Measurements from ENCODE around the gene ABTB2.
A peak's percentile ranks its signal among the peaks of the same experiment; 100 is the strongest.
"Not testable (repeated sequence)": the region's sequence is repeated elsewhere in the genome, so short reads cannot be mapped to it uniquely, and the experiment has no call there.

The ABTB2 gene

GRCh38 chr11:34357701-34358257, at the start of gene ABTB2:
Gene ABTB2 (minus strand): TSS chr11:34358010.
- Mint-ChIP-seq H3K9me3 (ENCODE audit: low read depth) (no peaks in the 10 kb centered on the region), H3K36me3 (peaks cover 7% of the 10 kb centered on the region), H3K27me3 (peaks cover 36% of the 10 kb centered on the region), H3K27ac (peak within 1 kb of the TSS; percentile 66), H3K4me3 (peak within 1 kb of the TSS; percentile 91), H3K4me1 (ENCODE audit: low read depth) (peaks cover 23% of the 10 kb centered on the region)

- H3K27ac Mint-ChIP-seq: no peak overlapping the region
- H3K4me3 Mint-ChIP-seq: no peak overlapping the region
- peaks cover 7% of the 10 kb centered on the region for H3K4me1 Mint-ChIP-seq (ENCODE audit: low read depth)
- peaks cover 23% of the 10 kb centered on the region for H3K27me3 Mint-ChIP-seq
- no peaks in the 10 kb centered on the region for H3K9me3 Mint-ChIP-seq (ENCODE audit: low read depth)
- no peaks in the 10 kb centered on the region for H3K36me3 Mint-ChIP-seq
Measured at GRCh38 chr11:34407121-34407813, 49.5 kb upstream of the ABTB2 start.

GRCh38 chr11:34406413-34406812, 48.6 kb upstream of the ABTB2 start:
- H3K9me3 Mint-ChIP-seq (ENCODE audit: low read depth): no peaks in the 10 kb centered on the region
- no peak overlapping the region for H3K27ac Mint-ChIP-seq
- no peak overlapping the region for H3K4me3 Mint-ChIP-seq
- H3K36me3 Mint-ChIP-seq: no peaks in the 10 kb centered on the region
- H3K4me1 Mint-ChIP-seq (ENCODE audit: low read depth): peaks cover 7% of the 10 kb centered on the region
- peaks cover 23% of the 10 kb centered on the region for H3K27me3 Mint-ChIP-seq

GRCh38 chr11:34405079-34405858, 47.5 kb upstream of the ABTB2 start:
- Mint-ChIP-seq H3K36me3 (no peaks in the 10 kb centered on the region), H3K9me3 (ENCODE audit: low read depth) (no peaks in the 10 kb centered on the region), H3K4me3 (no peak overlapping the region), H3K27ac (no peak overlapping the region), H3K4me1 (ENCODE audit: low read depth) (peaks cover 7% of the 10 kb centered on the region), H3K27me3 (peaks cover 23% of the 10 kb centered on the region)

DNA sequence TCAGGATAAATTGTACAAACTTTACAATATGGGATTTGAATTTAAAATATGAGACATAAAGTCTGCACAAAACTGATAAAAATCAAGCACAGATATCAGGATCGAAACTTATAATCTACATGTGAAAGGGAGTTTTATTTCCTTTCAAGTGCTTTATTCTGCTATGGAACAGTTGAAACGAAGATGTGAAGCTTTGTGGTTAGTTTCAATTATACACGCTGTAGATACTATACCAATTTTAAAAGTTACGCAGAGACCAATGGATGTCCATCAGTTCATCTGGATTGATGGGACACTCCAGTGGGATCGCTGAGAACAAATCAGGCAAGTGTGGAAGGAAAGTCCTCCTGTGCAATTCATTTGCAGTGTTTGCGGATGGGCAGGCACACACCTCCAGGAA, 46.5 kb upstream of the ABTB2 start:
- Mint-ChIP-seq H3K9me3 (ENCODE audit: low read depth) (no peaks in the 10 kb centered on the region), H3K27me3 (peaks cover 17% of the 10 kb centered on the region), H3K36me3 (no peaks in the 10 kb centered on the region), H3K4me1 (ENCODE audit: low read depth) (peaks cover 7% of the 10 kb centered on the region), H3K4me3 (no peak overlapping the region), H3K27ac (no peak overlapping the region)

GRCh38 chr11:34403431-34403830, 45.6 kb upstream of the ABTB2 start:
- Mint-ChIP-seq H3K4me3 (no peak overlapping the region), H3K27ac (no peak overlapping the region), H3K4me1 (ENCODE audit: low read depth) (peaks cover 7% of the 10 kb centered on the region), H3K27me3 (peaks cover 13% of the 10 kb centered on the region), H3K36me3 (no peaks in the 10 kb centered on the region), H3K9me3 (ENCODE audit: low read depth) (no peaks in the 10 kb centered on the region)

- Mint-ChIP-seq H3K27ac (no peak overlapping the region), H3K27me3 (peaks cover 15% of the 10 kb centered on the region), H3K4me3 (no peak overlapping the region), H3K4me1 (ENCODE audit: low read depth) (no peaks in the 10 kb centered on the region), H3K9me3 (ENCODE audit: low read depth) (peaks cover 15% of the 10 kb centered on the region), H3K36me3 (peaks cover 8% of the 10 kb centered on the region)
Measured at GRCh38 chr11:34397811-34398210, 40.0 kb upstream of the ABTB2 start.

GRCh38 chr11:34397120-34397519, 39.3 kb upstream of the ABTB2 start:
- Mint-ChIP-seq H3K36me3 (peaks cover 10% of the 10 kb centered on the region), H3K27ac (no peak overlapping the region), H3K4me1 (ENCODE audit: low read depth) (no peaks in the 10 kb centered on the region)

GRCh38 chr11:34395916-34396550, 38.2 kb upstream of the ABTB2 start:
- Mint-ChIP-seq H3K9me3 (ENCODE audit: low read depth) (peaks cover 15% of the 10 kb centered on the region), H3K4me1 (ENCODE audit: low read depth) (no peaks in the 10 kb centered on the region), H3K27ac (no peak overlapping the region), H3K27me3 (peaks cover 15% of the 10 kb centered on the region), H3K36me3 (peaks cover 10% of the 10 kb centered on the region), H3K4me3 (no peak overlapping the region)

More at GRCh38 chr11:34397120-34397519, 39.3 kb upstream of the ABTB2 start:
- Mint-ChIP-seq H3K4me3 (no peak overlapping the region), H3K9me3 (ENCODE audit: low read depth) (peaks cover 15% of the 10 kb centered on the region), H3K27me3 (peaks cover 15% of the 10 kb centered on the region)

- Mint-ChIP-seq H3K27me3 (peaks cover 15% of the 10 kb centered on the region), H3K9me3 (ENCODE audit: low read depth) (peaks cover 15% of the 10 kb centered on the region), H3K27ac (no peak overlapping the region), H3K4me3 (no peak overlapping the region), H3K36me3 (peaks cover 10% of the 10 kb centered on the region), H3K4me1 (ENCODE audit: low read depth) (no peaks in the 10 kb centered on the region)
Measured at GRCh38 chr11:34394771-34395300, 37.0 kb upstream of the ABTB2 start.

GRCh38 chr11:34387653-34388052, 29.8 kb upstream of the ABTB2 start:
- Mint-ChIP-seq H3K27me3 (no peaks in the 10 kb centered on the region), H3K36me3 (peaks cover under 1% of the 10 kb centered on the region), H3K27ac (no peak overlapping the region), H3K4me1 (ENCODE audit: low read depth) (no peaks in the 10 kb centered on the region), H3K9me3 (ENCODE audit: low read depth) (no peaks in the 10 kb centered on the region), H3K4me3 (no peak overlapping the region)

- H3K27me3 Mint-ChIP-seq; H3K36me3 Mint-ChIP-seq; H3K27ac Mint-ChIP-seq; H3K4me3 Mint-ChIP-seq; H3K9me3 Mint-ChIP-seq (ENCODE audit: low read depth); H3K4me1 Mint-ChIP-seq (ENCODE audit: low read depth): not testable (repeated sequence)
Measured at GRCh38 chr11:34386356-34386755, 28.5 kb upstream of the ABTB2 start.

DNA sequence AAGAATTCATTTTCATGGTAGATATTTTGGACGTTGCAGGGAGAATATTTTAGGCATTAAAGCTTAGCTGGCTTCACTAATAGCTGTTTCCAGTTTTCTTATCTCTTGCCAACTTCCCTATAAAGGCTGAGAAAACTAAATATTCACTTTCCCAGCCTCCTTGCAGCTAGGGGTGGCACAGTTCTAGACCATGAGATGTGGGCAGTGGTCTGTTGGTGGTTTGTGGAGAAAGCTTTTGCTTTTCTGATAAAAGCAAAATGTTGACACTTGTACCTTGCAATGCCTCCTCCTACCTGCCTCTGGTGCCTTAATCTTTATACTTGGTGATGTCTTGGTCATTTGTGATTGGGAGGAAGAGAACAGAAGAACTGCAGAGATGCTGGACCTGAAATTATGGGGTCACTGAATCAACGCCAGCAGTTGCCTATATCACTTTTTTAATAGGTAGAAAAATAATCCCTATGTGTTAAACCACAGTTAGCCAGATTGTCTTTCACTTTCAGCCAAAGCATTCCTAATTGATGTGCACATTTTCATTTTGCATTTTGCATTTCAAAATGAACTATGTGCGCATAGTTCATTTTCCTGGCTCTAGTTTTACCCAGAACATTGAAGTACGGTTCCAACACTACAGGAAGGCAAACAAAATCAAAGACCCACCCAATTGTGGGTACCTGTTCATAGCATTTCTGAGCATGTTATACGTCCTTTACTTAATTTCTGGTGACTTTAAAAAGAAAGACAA, 24.9 kb upstream of the ABTB2 start:
- Mint-ChIP-seq H3K27me3 (peaks cover 4% of the 10 kb centered on the region), H3K27ac (no peak overlapping the region), H3K4me3 (no peak overlapping the region)

GRCh38 chr11:34381775-34382174, 24.0 kb upstream of the ABTB2 start:
- Mint-ChIP-seq H3K4me1 (ENCODE audit: low read depth) (no peaks in the 10 kb centered on the region), H3K27ac (no peak overlapping the region), H3K9me3 (ENCODE audit: low read depth) (peaks cover 11% of the 10 kb centered on the region), H3K36me3 (peaks cover 10% of the 10 kb centered on the region), H3K4me3 (no peak overlapping the region), H3K27me3 (peaks cover 4% of the 10 kb centered on the region)

More for the DNA sequence above, 24.9 kb upstream of the ABTB2 start:
- peaks cover 7% of the 10 kb centered on the region for H3K36me3 Mint-ChIP-seq
- peaks cover 6% of the 10 kb centered on the region for H3K9me3 Mint-ChIP-seq (ENCODE audit: low read depth)
- H3K4me1 Mint-ChIP-seq (ENCODE audit: low read depth): no peaks in the 10 kb centered on the region

Data from activated naive CD8-positive, alpha-beta T cell (primary cell).